ENCODE data around the gene SLC6A8. TPM values are rescaled to one million over a fixed set of nuclear protein-coding genes. Genes with fewer than 3 reads are reported as not detected.

SLC6A8 gene
- total RNA-seq, 4 donors from 2014 or later: 4.0 to 8.0 (median 6.1) TPM

- Histone ChIP-seq H3K27me3 (peaks cover 10% of the 10 kb centered on the region), H3K4me1 (peaks cover 0 to 10% of the 10 kb centered on the region in 2 donors), H3K4me3 (replicated peaks in 1 of 3) (no peak overlapping the region), H3K36me3 (no peaks in the 10 kb centered on the region), H3K9me3 (no peaks in the 10 kb centered on the region), H3K27ac (no peak overlapping the region)
- DNase-seq: peak; percentile 38 to 42
- peak in 3 of 6 experiments; percentile 4 to 27 (median 18) for TF ChIP-seq CTCF (IDR thresholded peaks at IDR 0.05)
- TF ChIP-seq POLR2A (IDR thresholded peaks at IDR 0.05): no peak
- 88 to 90% methylated on average over 12 to 13 of the region's 26 CpGs for WGBS, 2 donors
- intact Hi-C loops (cut with DNase I): no loop called here
Measured at GRCh38 chrX:153649178-153649914, 38.4 kb upstream of the SLC6A8 start.

- Histone ChIP-seq H3K4me3 (replicated peaks in 1 of 3) (no peak overlapping the region), H3K36me3 (no peaks in the 10 kb centered on the region), H3K27me3 (peaks cover 10% of the 10 kb centered on the region), H3K4me1 (peaks cover 0 to 10% of the 10 kb centered on the region in 2 donors), H3K9me3 (no peaks in the 10 kb centered on the region), H3K27ac (no peak overlapping the region)
- TF ChIP-seq POLR2A (IDR thresholded peaks at IDR 0.05) (no peak), CTCF (IDR thresholded peaks at IDR 0.05) (no peak)
- no peak for DNase-seq
- WGBS, 2 donors: 48 to 100% methylated on average over 1 to 3 of the region's 41 CpGs
- intact Hi-C loops (cut with DNase I): no loop called here
Measured at GRCh38 chrX:153649915-153650782, 37.6 kb upstream of the SLC6A8 start.

- TF ChIP-seq POLR2A (IDR thresholded peaks at IDR 0.05): no peak
- no peak for TF ChIP-seq CTCF (IDR thresholded peaks at IDR 0.05)
- no peak for DNase-seq
- no peaks in the 10 kb centered on the region for H3K36me3 ChIP-seq
- H3K4me3 ChIP-seq (replicated peaks in 1 of 3): no peak overlapping the region
- 92 to 96% methylated on average over 3 to 12 of the region's 13 CpGs for WGBS, 2 donors
- H3K27ac ChIP-seq: no peak overlapping the region
- no peaks in the 10 kb centered on the region for H3K9me3 ChIP-seq
- H3K4me1 ChIP-seq: peaks cover 0 to 10% of the 10 kb centered on the region in 2 donors
- peaks cover 9% of the 10 kb centered on the region for H3K27me3 ChIP-seq
- intact Hi-C loops (cut with DNase I): no loop called here
Measured at GRCh38 chrX:153650959-153651358, 36.8 kb upstream of the SLC6A8 start.

GRCh38 chrX:153651540-153652079, 36.1 kb upstream of the SLC6A8 start:
- WGBS, 2 donors: 13 to 83% methylated on average over 1 to 7 of the region's 9 CpGs
- no peak for DNase-seq
- Histone ChIP-seq H3K36me3 (no peaks in the 10 kb centered on the region), H3K27ac (no peak overlapping the region), H3K4me3 (replicated peaks in 1 of 3) (no peak overlapping the region), H3K27me3 (peaks cover 2% of the 10 kb centered on the region), H3K9me3 (no peaks in the 10 kb centered on the region), H3K4me1 (peaks cover 0 to 10% of the 10 kb centered on the region in 2 donors)
- intact Hi-C loops (cut with DNase I): no loop called here
- TF ChIP-seq CTCF (IDR thresholded peaks at IDR 0.05) (no peak), POLR2A (IDR thresholded peaks at IDR 0.05) (no peak)
